ENCODE measurements around the gene APBB2.

DNA sequence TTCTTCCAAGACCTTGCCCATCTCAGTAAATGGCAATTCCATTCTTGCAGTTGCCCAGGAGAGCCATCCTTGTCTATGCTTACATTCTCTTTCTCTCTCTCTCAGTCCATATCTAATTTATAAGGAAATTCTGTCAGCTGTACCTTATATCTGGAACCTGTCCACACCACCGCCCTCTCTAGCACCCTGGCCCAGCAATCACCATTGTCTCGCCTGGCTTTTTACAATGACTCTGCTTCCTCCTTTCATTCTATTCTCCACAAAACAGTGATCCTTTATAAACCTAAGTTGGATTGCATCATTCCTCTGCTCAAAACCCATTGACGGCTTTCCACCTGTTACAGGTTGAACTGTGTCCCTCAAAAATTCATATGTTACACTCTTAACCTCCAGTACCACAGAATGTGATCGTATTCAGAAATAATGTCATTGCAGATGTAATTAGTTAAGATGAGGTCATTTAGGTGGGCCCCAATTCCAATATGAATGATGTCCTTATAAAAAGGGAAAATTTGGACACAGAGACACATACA is 31.3 kb downstream of the APBB2 start:
- TF ChIP-seq, protein P1, sequence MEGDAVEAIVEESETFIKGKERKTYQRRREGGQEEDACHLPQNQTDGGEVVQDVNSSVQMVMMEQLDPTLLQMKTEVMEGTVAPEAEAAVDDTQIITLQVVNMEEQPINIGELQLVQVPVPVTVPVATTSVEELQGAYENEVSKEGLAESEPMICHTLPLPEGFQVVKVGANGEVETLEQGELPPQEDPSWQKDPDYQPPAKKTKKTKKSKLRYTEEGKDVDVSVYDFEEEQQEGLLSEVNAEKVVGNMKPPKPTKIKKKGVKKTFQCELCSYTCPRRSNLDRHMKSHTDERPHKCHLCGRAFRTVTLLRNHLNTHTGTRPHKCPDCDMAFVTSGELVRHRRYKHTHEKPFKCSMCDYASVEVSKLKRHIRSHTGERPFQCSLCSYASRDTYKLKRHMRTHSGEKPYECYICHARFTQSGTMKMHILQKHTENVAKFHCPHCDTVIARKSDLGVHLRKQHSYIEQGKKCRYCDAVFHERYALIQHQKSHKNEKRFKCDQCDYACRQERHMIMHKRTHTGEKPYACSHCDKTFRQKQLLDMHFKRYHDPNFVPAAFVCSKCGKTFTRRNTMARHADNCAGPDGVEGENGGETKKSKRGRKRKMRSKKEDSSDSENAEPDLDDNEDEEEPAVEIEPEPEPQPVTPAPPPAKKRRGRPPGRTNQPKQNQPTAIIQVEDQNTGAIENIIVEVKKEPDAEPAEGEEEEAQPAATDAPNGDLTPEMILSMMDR (conservative IDR thresholded peaks at IDR 0.05; ENCODE audit: low read depth in 2 of 2) = no peak
- TF ChIP-seq POLR2AphosphoS5 (IDR thresholded peaks at IDR 0.05; ENCODE audit: low read depth) (no peak), EZH2 (IDR thresholded peaks at IDR 0.05; ENCODE audit: low read depth, unreplicated experiment) (no peak), REST (IDR thresholded peaks at IDR 0.05; ENCODE audit: unreplicated experiment) (no peak)
